ENCODE data around the gene SEMA4B. TPM values are rescaled to one million over a fixed set of nuclear protein-coding genes. Genes with fewer than 3 reads are reported as not detected.
"Not testable (repeated sequence)": the region's sequence is repeated elsewhere in the genome, so short reads cannot be mapped to it uniquely, and the experiment has no call there.

SEMA4B gene
- total RNA-seq, 1 donor from 2014 or later = 23.3 TPM

GRCh38 chr15:90266485-90266884, 65.4 kb downstream of the SEMA4B start:
- Mint-ChIP-seq H3K27me3 (ENCODE audit: unreplicated experiment) (no peaks in the 10 kb centered on the region), H3K27ac (ENCODE audit: unreplicated experiment) (peak overlapping the region; percentile 97), H3K4me3 (ENCODE audit: unreplicated experiment) (peak overlapping the region; percentile 93), H3K36me3 (ENCODE audit: unreplicated experiment) (peaks cover 21% of the 10 kb centered on the region), H3K4me1 (ENCODE audit: unreplicated experiment) (peaks cover 41% of the 10 kb centered on the region), H3K9me3 (ENCODE audit: unreplicated experiment) (no peaks in the 10 kb centered on the region)
- TF ChIP-seq CTCF (IDR thresholded peaks at IDR 0.05) = no peak
- DNase-seq (ENCODE audit: extremely low spot score, unreplicated experiment) = no peak

- peaks cover 41% of the 10 kb centered on the region for H3K4me1 Mint-ChIP-seq (ENCODE audit: unreplicated experiment)
- no peak for DNase-seq (ENCODE audit: extremely low spot score, unreplicated experiment)
- no peaks in the 10 kb centered on the region for H3K9me3 Mint-ChIP-seq (ENCODE audit: unreplicated experiment)
- peaks cover 31% of the 10 kb centered on the region for H3K36me3 Mint-ChIP-seq (ENCODE audit: unreplicated experiment)
- no peak for TF ChIP-seq CTCF (IDR thresholded peaks at IDR 0.05)
- H3K27me3 Mint-ChIP-seq (ENCODE audit: unreplicated experiment) = no peaks in the 10 kb centered on the region
- H3K27ac Mint-ChIP-seq (ENCODE audit: unreplicated experiment) = peak overlapping the region; percentile 74
- H3K4me3 Mint-ChIP-seq (ENCODE audit: unreplicated experiment) = peak overlapping the region; percentile 67
Measured at GRCh38 chr15:90268415-90268814, 67.3 kb downstream of the SEMA4B start.

- no peak for TF ChIP-seq CTCF (IDR thresholded peaks at IDR 0.05)
- Mint-ChIP-seq H3K27ac (ENCODE audit: unreplicated experiment) (no peak overlapping the region), H3K4me1 (ENCODE audit: unreplicated experiment) (peaks cover 36% of the 10 kb centered on the region), H3K4me3 (ENCODE audit: unreplicated experiment) (no peak overlapping the region), H3K9me3 (ENCODE audit: unreplicated experiment) (no peaks in the 10 kb centered on the region), H3K27me3 (ENCODE audit: unreplicated experiment) (no peaks in the 10 kb centered on the region), H3K36me3 (ENCODE audit: unreplicated experiment) (peaks cover 40% of the 10 kb centered on the region)
- DNase-seq (ENCODE audit: extremely low spot score, unreplicated experiment) = no peak
Measured at GRCh38 chr15:90270502-90271150, 69.5 kb downstream of the SEMA4B start.

GRCh38 chr15:90271459-90272166, 70.5 kb downstream of the SEMA4B start:
- Mint-ChIP-seq H3K27ac (ENCODE audit: unreplicated experiment) (no peak overlapping the region), H3K27me3 (ENCODE audit: unreplicated experiment) (no peaks in the 10 kb centered on the region), H3K4me1 (ENCODE audit: unreplicated experiment) (peaks cover 29% of the 10 kb centered on the region), H3K36me3 (ENCODE audit: unreplicated experiment) (peaks cover 44% of the 10 kb centered on the region), H3K9me3 (ENCODE audit: unreplicated experiment) (no peaks in the 10 kb centered on the region), H3K4me3 (ENCODE audit: unreplicated experiment) (no peak overlapping the region)
- DNase-seq (ENCODE audit: extremely low spot score, unreplicated experiment) = no peak
- no peak for TF ChIP-seq CTCF (IDR thresholded peaks at IDR 0.05)

GRCh38 chr15:90278467-90278866, 77.3 kb downstream of the SEMA4B start:
- not testable (repeated sequence) for DNase-seq (ENCODE audit: extremely low spot score, unreplicated experiment); H3K4me1 Mint-ChIP-seq (ENCODE audit: unreplicated experiment); H3K4me3 Mint-ChIP-seq (ENCODE audit: unreplicated experiment); H3K27me3 Mint-ChIP-seq (ENCODE audit: unreplicated experiment); H3K9me3 Mint-ChIP-seq (ENCODE audit: unreplicated experiment); H3K27ac Mint-ChIP-seq (ENCODE audit: unreplicated experiment)
- peaks cover 14% of the 10 kb centered on the region for H3K36me3 Mint-ChIP-seq (ENCODE audit: unreplicated experiment)

Other genes starting within 250 kb of the SEMA4B start
- 16.3 and 24.2 TPM in 2 replicates for gene ZNF710, start 200.0 kb upstream of the SEMA4B start, total RNA-seq
- 93.0 and 101 TPM in 2 replicates for gene IDH2, start 98.9 kb upstream of the SEMA4B start, total RNA-seq
- 33.8 and 35.9 TPM in 2 replicates for gene CIB1, start 32.6 kb downstream of the SEMA4B start, total RNA-seq
- gene GDPGP1, start 32.9 kb downstream of the SEMA4B start, total RNA-seq = 5.6 and 6.6 TPM in 2 replicates
- gene TTLL13, start 48.2 kb downstream of the SEMA4B start, total RNA-seq = not detected in 2 replicates
- 92.3 and 94.8 TPM in 2 replicates for gene NGRN, start 64.3 kb downstream of the SEMA4B start, total RNA-seq
- gene ZNF774, start 151.0 kb downstream of the SEMA4B start, total RNA-seq = 1.6 and 3.1 TPM in 2 replicates
- gene IQGAP1, start 186.9 kb downstream of the SEMA4B start, total RNA-seq = 178 TPM in 2 replicates

All from osteocyte (in vitro differentiated cells).